ENCODE results near the gene HEY2. TPM values are rescaled to one million over a fixed set of nuclear protein-coding genes. Genes with fewer than 3 reads are reported as not detected.

The HEY2 gene
- total RNA-seq, 1 experiment from 2014 or later: 6.6 TPM

DNA sequence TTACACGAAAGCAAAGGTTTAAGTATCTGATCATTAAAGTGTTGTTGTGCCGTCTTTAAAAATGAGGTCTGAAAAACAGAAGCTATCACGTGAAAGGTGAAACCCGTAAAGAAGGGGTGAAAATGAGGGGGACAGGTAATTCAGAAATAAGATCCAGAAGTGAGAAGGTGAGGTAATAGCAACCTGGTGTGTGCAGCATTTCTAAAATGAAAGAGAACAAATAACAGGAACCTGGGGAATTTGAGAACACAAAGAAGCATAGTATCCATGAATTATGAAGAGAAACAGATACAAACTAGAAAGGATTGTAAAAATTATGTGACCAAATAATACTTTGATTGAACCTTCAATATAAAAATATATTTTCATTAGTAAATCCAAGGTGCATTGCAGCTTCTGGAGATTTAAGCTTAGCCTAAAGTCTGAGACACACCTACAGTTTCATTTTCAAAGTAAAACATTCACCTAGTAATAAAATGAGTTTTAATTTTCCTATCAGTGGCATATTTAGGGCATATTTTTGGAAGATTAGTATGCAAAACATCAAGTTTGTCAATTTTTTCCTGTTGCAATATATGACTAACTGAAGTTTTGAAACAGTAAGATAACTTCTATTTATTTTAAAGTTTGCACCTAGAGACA lies 1.4 kb downstream of the HEY2 start:
- peaks cover 30% of the 10 kb centered on the region for H3K27me3 Mint-ChIP-seq (ENCODE audit: low read depth)
- Histone ChIP-seq H3K27me3 (ENCODE audit: insufficient read depth, low read length) (peaks cover 10% of the 10 kb centered on the region; the same call in 1 of the 2 replicates), H4K20me1 (ENCODE audit: control insufficient read depth, insufficient read depth, insufficient read length) (no peaks in the 10 kb centered on the region), H3K23ac (ENCODE audit: insufficient read length, low read depth, low read length) (no peak overlapping the region), H3T11ph (ENCODE audit: low read length) (no peak overlapping the region), H2AK5ac (ENCODE audit: insufficient read length, low read length) (no peak overlapping the region), H3K9ac (ENCODE audit: extremely low read depth, insufficient read length, low read length) (no peak overlapping the region), H3K56ac (ENCODE audit: insufficient read length, low read depth, low read length) (no peak overlapping the region), H2BK120ac (ENCODE audit: low read depth, low read length, poor library complexity, severe bottlenecking) (no peak overlapping the region), H3K4ac (ENCODE audit: low read depth, low read length) (no peak overlapping the region), H3K23me2 (ENCODE audit: insufficient read length, low read depth, low read length, poor library complexity, severe bottlenecking) (peaks cover 27% of the 10 kb centered on the region), H3K79me2 (ENCODE audit: insufficient read depth, low read length) (peaks cover 2% of the 10 kb centered on the region; the same call in 1 of the 2 replicates), H2BK15ac (ENCODE audit: low read depth, low read length) (no peak overlapping the region), H3K14ac (ENCODE audit: insufficient read depth, low read length) (no peak overlapping the region), H3K79me1 (ENCODE audit: insufficient read depth, low read depth, low read length, poor library complexity, severe bottlenecking) (no peaks in the 10 kb centered on the region), H3K18ac (ENCODE audit: insufficient read length, low read depth, low read length) (no peak overlapping the region), H2BK12ac (ENCODE audit: insufficient read length, low read depth, low read length) (no peak overlapping the region), H2BK5ac (ENCODE audit: insufficient read length, low read length) (no peak overlapping the region), H4K5ac (ENCODE audit: insufficient read length, low read depth, low read length) (no peak overlapping the region), H2BK20ac (ENCODE audit: low read depth, low read length, poor library complexity, severe bottlenecking) (no peak overlapping the region), H2AFZ (ENCODE audit: low read length) (no peak overlapping the region), H3K4me2 (ENCODE audit: insufficient read depth, insufficient read length, low read length) (peak overlapping the region; percentile 98), H3K27ac (ENCODE audit: insufficient read length, low read depth, low read length) (no peak overlapping the region), H4K8ac (replicated peaks; ENCODE audit: insufficient read length, low read depth, low read length) (no peak overlapping the region), H3K4me1 (ENCODE audit: insufficient read depth, low read length) (peaks cover 8% of the 10 kb centered on the region), H4K91ac (ENCODE audit: insufficient read length, low read depth, low read length) (no peak overlapping the region), H3K9me3 (ENCODE audit: control insufficient read depth, low read depth, low read length) (no peaks in the 10 kb centered on the region)
- TF ChIP-seq, protein P1, sequence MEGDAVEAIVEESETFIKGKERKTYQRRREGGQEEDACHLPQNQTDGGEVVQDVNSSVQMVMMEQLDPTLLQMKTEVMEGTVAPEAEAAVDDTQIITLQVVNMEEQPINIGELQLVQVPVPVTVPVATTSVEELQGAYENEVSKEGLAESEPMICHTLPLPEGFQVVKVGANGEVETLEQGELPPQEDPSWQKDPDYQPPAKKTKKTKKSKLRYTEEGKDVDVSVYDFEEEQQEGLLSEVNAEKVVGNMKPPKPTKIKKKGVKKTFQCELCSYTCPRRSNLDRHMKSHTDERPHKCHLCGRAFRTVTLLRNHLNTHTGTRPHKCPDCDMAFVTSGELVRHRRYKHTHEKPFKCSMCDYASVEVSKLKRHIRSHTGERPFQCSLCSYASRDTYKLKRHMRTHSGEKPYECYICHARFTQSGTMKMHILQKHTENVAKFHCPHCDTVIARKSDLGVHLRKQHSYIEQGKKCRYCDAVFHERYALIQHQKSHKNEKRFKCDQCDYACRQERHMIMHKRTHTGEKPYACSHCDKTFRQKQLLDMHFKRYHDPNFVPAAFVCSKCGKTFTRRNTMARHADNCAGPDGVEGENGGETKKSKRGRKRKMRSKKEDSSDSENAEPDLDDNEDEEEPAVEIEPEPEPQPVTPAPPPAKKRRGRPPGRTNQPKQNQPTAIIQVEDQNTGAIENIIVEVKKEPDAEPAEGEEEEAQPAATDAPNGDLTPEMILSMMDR (conservative IDR thresholded peaks at IDR 0.05): no peak
- no CpG with 5 or more reads among the region's 4 CpGs for WGBS (ENCODE audit: extremely low coverage, insufficient read length, low lambda C conversion rate)
- no peaks in the 10 kb centered on the region; a peak in 1 of 5 replicates for H3K9me3 Mint-ChIP-seq
- peak overlapping the region; percentile 84 to 98 for H3K4me3 Mint-ChIP-seq
- peak overlapping the region in 2 of 3 experiments; percentile 10 to 17; a peak in 3 of 7 replicates for H3K27ac Mint-ChIP-seq
- peaks cover 0 to 10% (median 10%) of the 10 kb centered on the region in 3 experiments; a peak in 4 of 7 replicates for H3K36me3 Mint-ChIP-seq (ENCODE audit: insufficient read depth in 1 of 3, low read depth in 3 of 3)
- DNase-seq: no peak
- peaks cover 68 to 70% of the 10 kb centered on the region in 2 experiments for H3K4me1 Mint-ChIP-seq

All from H9 (cell line).